Activated naive CD8-positive, alpha-beta T cell treated with anti-CD3 and anti-CD28 coated beads, Interleukin-2, amount 10 ng/mL, durations not matched to agents 7 days and 5 days (primary cell): Measurements from ENCODE around the gene PSD2. TPM values are rescaled to one million over a fixed set of nuclear protein-coding genes. Genes with fewer than 3 reads are reported as not detected.
"Not testable (repeated sequence)": the region's sequence is repeated elsewhere in the genome, so short reads cannot be mapped to it uniquely, and the experiment has no call there.

ENCODE experiments used
- ATAC-seq: fragments of 150-1000 bp; cut with Tn5 transposase; one replicate; pipeline ENCODE4 v1.10.0; 2021; ENCODE audit warnings: low read depth, moderate library complexity
- POLR2A ChIA-PET: fragments of 350-600 bp; sonication (Branson Sonifier 250); formaldehyde crosslinking; loops from one replicate; lab custom pipeline; 2021; ENCODE audit warnings: antibody characterized with exemption; lab: Charles Lee
- DNase-seq: peaks from one replicate; pipeline ENCODE4 v3.0.0; 2021
- H3K27ac Mint-ChIP-seq: one replicate; pipeline ENCODE4 v1.8.0; 2022; ENCODE audit warnings: mild to moderate bottlenecking, mixed read lengths
- H3K27me3 Mint-ChIP-seq: one replicate; pipeline ENCODE4 v1.8.0; 2022; ENCODE audit warnings: mild to moderate bottlenecking, moderate library complexity, mixed read lengths
- H3K36me3 Mint-ChIP-seq: one replicate; pipeline ENCODE4 v1.8.0; 2021; ENCODE audit warnings: mild to moderate bottlenecking, mixed read lengths
- H3K4me1 Mint-ChIP-seq: one replicate; pipeline ENCODE4 v1.8.0; 2021; ENCODE audit warnings: mixed read lengths
- H3K4me3 Mint-ChIP-seq: one replicate; pipeline ENCODE4 v1.8.0; 2022; ENCODE audit warnings: mild to moderate bottlenecking, moderate library complexity, mixed read lengths
- H3K9me3 Mint-ChIP-seq: one replicate; pipeline ENCODE4 v1.8.0; 2021; ENCODE audit warnings: mixed read lengths
- total RNA-seq, 2 experiments: library from RNA; stranded (reverse); gene quantifications; one replicate each; pipeline ENCODE4 v1.2.3, GENCODE V29; 2021

PSD2 gene
- total RNA-seq, 2 experiments from 2014 or later = 0.08 to 0.09 TPM

DNA sequence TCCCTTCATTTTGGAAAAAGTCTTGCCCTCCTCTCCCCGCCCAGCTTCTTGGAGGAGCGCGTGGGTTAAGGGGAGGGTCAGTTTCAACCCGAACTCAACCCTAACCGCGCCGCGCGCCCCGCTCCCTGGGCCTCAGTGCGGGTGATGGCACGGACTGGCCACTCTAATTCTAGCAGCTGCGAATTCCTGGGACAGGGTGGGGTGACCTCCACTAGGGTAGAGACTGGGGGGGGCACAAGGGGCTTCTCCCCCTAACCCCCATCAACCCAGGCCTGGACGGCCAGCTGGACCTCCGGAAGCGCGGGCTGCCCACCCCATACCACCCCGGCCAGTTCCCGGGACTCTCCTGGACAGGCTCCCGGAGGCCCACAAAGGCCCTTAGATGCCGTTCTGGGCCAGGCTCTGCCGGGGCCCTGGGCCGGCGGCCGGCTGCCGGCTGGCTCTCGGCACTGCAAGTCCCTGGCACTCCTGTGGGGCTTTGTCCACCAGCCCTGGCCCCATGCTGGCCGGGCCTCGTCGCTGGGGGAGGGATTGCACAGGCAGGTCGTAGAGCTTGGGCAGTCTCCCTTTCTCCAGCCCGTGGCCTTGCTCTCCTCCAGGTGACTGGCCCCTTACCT lies 7.2 kb upstream of the PSD2 start:
- POLR2A ChIA-PET = no interaction called here
- ATAC-seq (no peak), DNase-seq (no peak)
- peaks cover 32% of the 10 kb centered on the region for H3K27me3 Mint-ChIP-seq
- H3K4me1 Mint-ChIP-seq = peaks cover 1% of the 10 kb centered on the region
- no peaks in the 10 kb centered on the region for H3K9me3 Mint-ChIP-seq
- no peak overlapping the region for H3K27ac Mint-ChIP-seq
- H3K36me3 Mint-ChIP-seq = no peaks in the 10 kb centered on the region
- H3K4me3 Mint-ChIP-seq = peak overlapping the region; percentile 51

DNA sequence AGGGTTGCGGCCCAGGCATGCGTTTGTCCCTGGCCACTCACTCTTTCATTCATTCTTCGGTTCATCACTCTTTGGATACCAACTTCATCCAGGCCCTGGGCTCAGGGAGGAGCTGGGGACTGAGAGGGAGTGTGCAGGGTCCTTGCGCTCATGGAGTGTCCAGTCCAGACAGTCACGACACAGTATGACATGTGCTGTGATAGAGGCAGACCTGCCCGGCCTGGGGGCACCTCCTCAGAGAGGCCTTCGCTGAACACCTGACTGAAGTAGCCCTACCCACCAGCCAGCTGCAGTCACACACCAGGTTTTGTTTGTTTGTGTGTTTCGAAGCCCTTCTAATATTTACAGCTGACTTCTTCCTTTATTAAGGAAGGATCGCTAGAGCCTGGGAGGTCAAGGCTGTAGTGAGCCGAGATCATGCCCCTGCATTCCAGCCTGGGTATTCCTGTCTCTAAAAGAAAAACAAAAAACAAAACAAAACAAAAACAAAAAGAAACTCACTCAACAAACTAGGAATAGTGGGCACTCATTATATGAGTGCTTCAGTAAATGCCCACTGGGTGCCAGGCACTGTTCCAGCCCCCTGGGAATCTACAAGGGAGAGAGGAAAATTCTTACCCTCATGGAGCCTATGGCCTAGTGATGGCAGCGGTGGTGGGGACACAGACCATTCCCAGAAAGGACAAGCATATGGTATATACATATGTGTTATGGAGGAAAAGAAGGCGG lies 6.3 kb upstream of the PSD2 start:
- POLR2A ChIA-PET = no interaction called here
- no peak for DNase-seq
- no peak overlapping the region for H3K4me3 Mint-ChIP-seq
- H3K27me3 Mint-ChIP-seq = peaks cover 38% of the 10 kb centered on the region
- peaks cover 1% of the 10 kb centered on the region for H3K4me1 Mint-ChIP-seq
- H3K36me3 Mint-ChIP-seq = no peaks in the 10 kb centered on the region
- no peak for ATAC-seq
- no peak overlapping the region for H3K27ac Mint-ChIP-seq
- no peaks in the 10 kb centered on the region for H3K9me3 Mint-ChIP-seq

GRCh38 chr5:139789845-139790189 lies 5.8 kb upstream of the PSD2 start:
- Mint-ChIP-seq H3K4me3 (no peak overlapping the region), H3K9me3 (no peaks in the 10 kb centered on the region), H3K4me1 (peaks cover 1% of the 10 kb centered on the region), H3K27ac (no peak overlapping the region), H3K36me3 (no peaks in the 10 kb centered on the region), H3K27me3 (peaks cover 38% of the 10 kb centered on the region)
- POLR2A ChIA-PET = no interaction called here
- DNase-seq (no peak), ATAC-seq (no peak)

- POLR2A ChIA-PET = no interaction called here
Measured at GRCh38 chr5:139792218-139792617, 3.4 kb upstream of the PSD2 start.

GRCh38 chr5:139792655-139793054 lies 3.0 kb upstream of the PSD2 start:
- DNase-seq, H3K36me3 Mint-ChIP-seq, H3K9me3 Mint-ChIP-seq, H3K4me1 Mint-ChIP-seq, H3K27ac Mint-ChIP-seq, ATAC-seq, POLR2A ChIA-PET, H3K4me3 Mint-ChIP-seq: not testable (repeated sequence)
- H3K27me3 Mint-ChIP-seq = peaks cover 50% of the 10 kb centered on the region

More at GRCh38 chr5:139792218-139792617, 3.4 kb upstream of the PSD2 start:
- Mint-ChIP-seq H3K27me3 (peaks cover 45% of the 10 kb centered on the region), H3K4me3 (no peak overlapping the region), H3K27ac (no peak overlapping the region), H3K36me3 (no peaks in the 10 kb centered on the region), H3K4me1 (peaks cover 1% of the 10 kb centered on the region), H3K9me3 (no peaks in the 10 kb centered on the region)
- ATAC-seq (no peak), DNase-seq (no peak)

DNA sequence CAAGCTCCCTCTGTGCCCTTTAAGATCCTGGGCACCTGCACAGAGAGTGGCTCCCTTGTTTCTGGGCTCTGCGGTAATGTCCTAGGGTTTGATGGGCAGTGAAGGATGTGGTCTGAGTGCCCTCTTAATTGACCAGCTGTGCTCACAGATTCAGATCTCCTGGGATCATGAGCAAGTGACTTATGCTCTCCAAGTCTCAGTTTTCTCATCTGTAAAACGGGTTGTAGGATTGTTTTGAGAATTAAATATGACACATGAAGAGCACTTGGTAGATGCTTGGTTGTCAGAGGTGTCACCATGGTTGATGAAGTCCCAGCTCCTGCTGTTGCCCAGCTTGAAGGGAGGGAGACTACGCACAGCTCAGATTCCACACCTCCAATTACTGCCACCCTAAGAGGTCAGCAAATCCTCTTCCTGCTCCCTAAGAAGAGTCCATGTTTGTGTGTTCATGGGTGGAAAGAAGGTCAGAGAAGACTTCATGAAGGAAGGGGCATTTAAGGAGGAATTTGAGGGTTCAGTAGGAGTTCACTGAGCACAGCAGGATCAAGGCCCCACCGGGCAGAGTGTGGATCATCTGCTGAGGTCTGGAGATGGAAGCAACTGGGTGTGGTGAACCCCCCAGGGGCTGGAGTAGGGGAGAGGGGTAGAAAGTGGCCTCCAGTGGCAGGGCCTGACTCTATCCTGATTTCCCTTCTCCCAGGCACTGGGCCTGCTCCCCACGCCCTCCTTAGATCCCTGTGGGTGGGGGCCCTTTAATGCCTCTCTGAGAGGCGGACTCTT lies 1.4 kb upstream of the PSD2 start:
- Mint-ChIP-seq H3K27me3 (peaks cover 59% of the 10 kb centered on the region), H3K4me3 (no peak overlapping the region), H3K9me3 (no peaks in the 10 kb centered on the region), H3K36me3 (no peaks in the 10 kb centered on the region), H3K4me1 (no peaks in the 10 kb centered on the region), H3K27ac (no peak overlapping the region)
- POLR2A ChIA-PET = no interaction called here
- DNase-seq = no peak
- no peak for ATAC-seq

GRCh38 chr5:139796061-139796806 lies 626 bp downstream of the PSD2 start:
- ATAC-seq = no peak
- Mint-ChIP-seq H3K9me3 (no peaks in the 10 kb centered on the region), H3K36me3 (no peaks in the 10 kb centered on the region), H3K27me3 (peaks cover 62% of the 10 kb centered on the region), H3K4me1 (no peaks in the 10 kb centered on the region), H3K4me3 (no peak overlapping the region), H3K27ac (no peak overlapping the region)
- POLR2A ChIA-PET = no interaction called here
- no peak for DNase-seq

DNA sequence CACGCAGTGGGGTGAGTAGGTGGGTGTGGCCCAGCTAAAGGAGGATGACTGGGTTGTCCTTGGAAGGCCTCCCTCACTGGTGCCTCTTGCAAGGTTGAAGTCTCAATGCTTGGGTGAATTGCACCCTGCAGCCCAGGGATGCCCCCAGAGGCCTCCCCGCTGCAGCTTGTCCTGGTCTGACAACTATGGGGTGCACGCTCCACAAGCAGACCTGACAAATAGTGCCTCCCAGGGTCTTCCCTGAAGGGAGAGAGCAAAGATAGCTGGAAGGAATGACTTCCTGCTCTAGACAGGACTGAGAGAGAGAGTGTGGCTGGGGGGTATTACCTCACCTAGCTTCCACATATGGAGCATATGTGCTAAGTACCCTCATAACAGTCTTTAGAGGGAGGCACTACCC lies 1.7 kb downstream of the PSD2 start:
- H3K27ac Mint-ChIP-seq = no peak overlapping the region
- DNase-seq (no peak), ATAC-seq (no peak)
- H3K27me3 Mint-ChIP-seq = peaks cover 66% of the 10 kb centered on the region
- H3K4me3 Mint-ChIP-seq = no peak overlapping the region
- POLR2A ChIA-PET = no interaction called here
- no peaks in the 10 kb centered on the region for H3K9me3 Mint-ChIP-seq
- H3K36me3 Mint-ChIP-seq = no peaks in the 10 kb centered on the region
- no peaks in the 10 kb centered on the region for H3K4me1 Mint-ChIP-seq

GRCh38 chr5:139797856-139798510 lies 2.4 kb downstream of the PSD2 start:
- Mint-ChIP-seq H3K4me3 (no peak overlapping the region), H3K9me3 (no peaks in the 10 kb centered on the region), H3K4me1 (no peaks in the 10 kb centered on the region), H3K27ac (no peak overlapping the region), H3K27me3 (peaks cover 62% of the 10 kb centered on the region), H3K36me3 (no peaks in the 10 kb centered on the region)
- POLR2A ChIA-PET = no interaction called here
- DNase-seq (no peak), ATAC-seq (no peak)

- H3K27ac Mint-ChIP-seq = no peak overlapping the region
- H3K9me3 Mint-ChIP-seq = no peaks in the 10 kb centered on the region
- H3K4me1 Mint-ChIP-seq = no peaks in the 10 kb centered on the region
- H3K27me3 Mint-ChIP-seq = peaks cover 54% of the 10 kb centered on the region
- no peaks in the 10 kb centered on the region for H3K36me3 Mint-ChIP-seq
- H3K4me3 Mint-ChIP-seq = no peak overlapping the region
- no peak for DNase-seq
- POLR2A ChIA-PET = no interaction called here
- ATAC-seq = no peak
Measured at GRCh38 chr5:139798883-139799282, 3.3 kb downstream of the PSD2 start.

DNA sequence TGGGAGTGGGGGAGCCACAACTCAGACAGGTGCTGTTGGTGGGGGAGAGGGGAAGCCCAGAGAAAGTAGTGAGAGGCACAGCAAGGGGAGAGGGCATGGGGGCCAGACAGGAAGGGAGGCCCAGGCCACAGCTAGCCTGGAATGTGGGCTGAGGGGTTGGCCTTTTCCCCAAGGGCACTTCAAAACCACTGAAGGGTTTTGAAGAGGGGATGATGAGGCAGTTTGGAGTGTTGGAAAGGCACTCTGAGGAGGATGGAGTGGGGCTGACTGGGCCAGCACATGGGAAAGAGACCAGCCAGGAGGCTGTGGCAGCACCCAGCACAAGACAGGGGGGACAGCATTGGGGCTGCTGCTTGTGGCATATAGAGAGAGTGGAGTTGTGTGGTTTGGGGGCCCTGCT lies 3.8 kb downstream of the PSD2 start:
- no peak overlapping the region for H3K27ac Mint-ChIP-seq
- POLR2A ChIA-PET = no interaction called here

DNA sequence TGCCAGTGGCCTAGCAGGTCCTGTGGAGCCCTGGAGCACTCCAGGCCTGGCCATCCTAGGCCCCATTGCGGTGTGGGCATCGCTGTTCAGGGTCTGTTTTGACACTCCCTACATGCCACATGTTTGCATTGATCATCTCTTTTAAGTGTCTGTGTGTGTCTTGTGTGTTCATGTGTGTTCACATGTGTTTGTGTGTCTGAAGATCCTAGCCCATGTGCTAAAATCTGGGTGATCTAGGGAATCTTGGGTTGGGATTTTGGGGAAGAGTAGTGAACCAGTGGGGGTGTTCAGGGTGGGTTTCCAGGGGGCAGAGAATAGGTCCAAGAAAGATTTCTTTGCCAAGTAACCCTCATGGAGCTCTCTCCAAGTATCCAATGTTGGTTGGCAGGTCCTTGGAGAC lies 8.4 kb downstream of the PSD2 start:
- Mint-ChIP-seq H3K4me1 (no peaks in the 10 kb centered on the region), H3K9me3 (no peaks in the 10 kb centered on the region), H3K27ac (no peak overlapping the region), H3K36me3 (no peaks in the 10 kb centered on the region), H3K27me3 (peaks cover 17% of the 10 kb centered on the region), H3K4me3 (no peak overlapping the region)
- no peak for DNase-seq
- POLR2A ChIA-PET = no interaction called here
- no peak for ATAC-seq

More for the DNA sequence above, 3.8 kb downstream of the PSD2 start:
- DNase-seq (no peak), ATAC-seq (no peak)
- Mint-ChIP-seq H3K36me3 (no peaks in the 10 kb centered on the region), H3K27me3 (peaks cover 49% of the 10 kb centered on the region), H3K4me3 (no peak overlapping the region), H3K4me1 (no peaks in the 10 kb centered on the region), H3K9me3 (no peaks in the 10 kb centered on the region)

DNA sequence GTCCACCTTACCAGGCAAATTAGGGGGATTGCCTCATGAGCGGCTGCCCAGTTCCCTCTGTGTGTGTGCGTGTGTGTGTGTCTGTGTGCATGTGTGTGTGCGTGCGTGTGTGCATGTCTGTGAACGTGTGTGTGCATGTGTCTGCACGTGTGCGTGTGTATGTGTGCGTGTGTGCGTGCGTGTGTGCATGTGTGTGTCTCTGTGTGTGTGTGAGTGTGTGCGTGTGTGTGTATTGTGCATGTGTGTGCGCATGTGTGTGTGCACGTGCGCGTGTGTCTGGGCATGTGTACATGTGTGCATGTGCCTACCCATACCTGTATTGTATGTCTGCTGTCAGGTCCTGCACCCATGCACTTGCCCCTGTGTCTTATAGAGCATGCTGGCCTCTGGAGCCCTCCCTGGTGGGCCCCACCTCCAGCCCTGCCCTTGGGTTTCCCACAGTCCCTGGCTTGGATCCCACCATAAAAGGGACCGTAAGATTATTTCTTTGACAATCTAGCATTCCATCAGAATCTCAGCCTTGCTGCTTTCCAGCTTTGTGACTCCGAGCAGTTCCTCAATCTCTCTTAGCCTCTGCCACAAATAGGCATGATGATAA lies 9.3 kb downstream of the PSD2 start:
- DNase-seq (no peak), ATAC-seq (no peak)
- POLR2A ChIA-PET = no interaction called here
- Mint-ChIP-seq H3K36me3 (no peaks in the 10 kb centered on the region), H3K27ac (no peak overlapping the region), H3K9me3 (no peaks in the 10 kb centered on the region), H3K4me3 (no peak overlapping the region), H3K4me1 (no peaks in the 10 kb centered on the region), H3K27me3 (peaks cover 12% of the 10 kb centered on the region)
